ENCODE results near the gene PSORS1C2.

DNA sequence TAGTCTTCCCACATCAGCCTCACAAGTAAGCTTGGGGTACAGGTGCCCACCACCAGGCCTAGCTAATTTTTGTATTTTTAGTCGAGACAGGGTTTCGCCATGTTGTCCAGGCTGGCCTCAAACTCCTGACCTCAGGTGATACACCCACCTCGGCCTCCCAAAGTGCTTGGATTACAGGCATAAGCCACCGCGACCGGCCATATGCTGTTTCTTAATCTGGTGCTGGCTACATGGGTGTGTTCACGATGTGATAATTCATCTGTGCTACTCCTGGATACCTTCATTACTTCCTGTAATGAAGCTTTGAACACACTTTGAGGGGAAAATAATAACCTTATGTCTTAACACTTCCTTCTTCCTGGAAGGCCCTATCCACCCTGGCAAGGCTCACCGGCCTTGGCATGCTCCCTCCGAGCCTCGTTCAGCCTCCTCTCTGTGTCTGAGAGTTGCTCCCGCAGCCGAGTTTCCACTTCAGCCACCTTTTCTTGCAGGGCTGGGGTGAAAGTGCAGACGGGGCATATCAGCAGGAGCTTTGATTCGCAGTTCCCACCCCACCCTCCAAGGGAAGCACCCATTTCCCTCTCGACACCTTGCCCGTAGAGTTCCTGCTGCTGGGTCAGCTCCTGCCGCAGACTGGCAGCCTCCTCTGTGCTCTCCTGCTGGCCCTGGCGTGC is 5.6 kb upstream of the PSORS1C2 start:
- no peak for TF ChIP-seq ZNF274 (IDR thresholded peaks at IDR 0.05; ENCODE audit: low read depth, low read length)
- no peak for TF ChIP-seq SUZ12 (IDR thresholded peaks at IDR 0.05; ENCODE audit: extremely low read depth, insufficient read depth, insufficient read length)
- TF ChIP-seq YY1 (IDR thresholded peaks at IDR 0.05; ENCODE audit: insufficient read depth, insufficient read length) = no peak
